ENCODE measurements around the gene KLF16. TPM values are rescaled to one million over a fixed set of nuclear protein-coding genes. Genes with fewer than 3 reads are reported as not detected.

The KLF16 gene
- polyA plus RNA-seq, 3 donors from 2014 or later = 0.12 to 0.55 (median 0.49) TPM

DNA sequence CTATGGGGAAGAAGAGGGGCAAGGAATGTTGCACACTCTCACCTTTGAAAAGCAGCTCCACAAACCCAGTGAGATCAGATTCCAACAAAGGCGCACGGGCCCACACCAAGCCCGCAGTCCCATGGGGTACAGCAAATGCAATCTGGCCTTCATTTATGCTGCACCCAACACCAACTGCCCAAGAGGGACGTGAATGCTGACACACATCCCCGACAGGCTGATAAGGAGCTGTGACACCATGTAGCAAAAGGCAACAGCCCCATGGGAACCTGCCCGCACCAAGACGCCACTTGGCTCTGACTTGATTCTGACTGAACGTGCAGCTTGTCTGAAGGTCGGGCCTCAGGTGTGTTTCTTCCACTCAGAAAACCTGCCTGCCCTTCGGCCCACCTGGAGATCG, 32.4 kb downstream of the KLF16 start:
- H3K36me3 Mint-ChIP-seq = no peaks in the 10 kb centered on the region
- H3K4me3 Mint-ChIP-seq = no peak overlapping the region
- no peak overlapping the region for H3K27ac Mint-ChIP-seq
- H3K4me1 Mint-ChIP-seq = peaks cover 5 to 12% of the 10 kb centered on the region in 2 donors
- no peaks in the 10 kb centered on the region for H3K9me3 Mint-ChIP-seq
- peaks cover 0 to 4% (median 3%) of the 10 kb centered on the region in 3 donors for H3K27me3 Mint-ChIP-seq (ENCODE audit: low read depth in 3 of 3)
- no peak for DNase-seq

DNA sequence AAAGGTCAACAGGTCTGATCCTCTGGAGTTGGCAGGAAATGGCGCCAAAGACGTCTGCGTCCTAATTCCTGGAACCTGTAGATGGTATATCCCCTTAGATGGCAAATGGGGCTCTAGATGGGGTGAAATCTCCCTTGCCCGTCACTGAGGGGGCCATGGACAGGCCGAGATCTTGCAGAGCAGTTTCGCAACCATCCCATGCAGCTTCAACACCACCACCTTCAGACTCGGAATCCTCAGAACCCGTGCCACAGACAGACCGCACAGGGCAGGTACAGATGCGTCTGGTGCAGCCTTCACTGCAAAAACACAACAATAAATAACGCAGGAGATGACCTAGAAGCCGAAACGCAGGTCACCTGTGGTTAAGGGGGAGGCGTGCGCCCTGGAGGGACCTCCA, 32.8 kb downstream of the KLF16 start:
- Mint-ChIP-seq H3K4me1 (peaks cover 5 to 14% of the 10 kb centered on the region in 2 donors), H3K9me3 (no peaks in the 10 kb centered on the region), H3K27ac (no peak overlapping the region), H3K27me3 (ENCODE audit: low read depth in 3 of 3) (peaks cover 0 to 4% (median 3%) of the 10 kb centered on the region in 3 donors), H3K4me3 (no peak overlapping the region), H3K36me3 (peaks cover 0 to 3% (median 0%) of the 10 kb centered on the region in 3 donors)
- no peak for DNase-seq

DNA sequence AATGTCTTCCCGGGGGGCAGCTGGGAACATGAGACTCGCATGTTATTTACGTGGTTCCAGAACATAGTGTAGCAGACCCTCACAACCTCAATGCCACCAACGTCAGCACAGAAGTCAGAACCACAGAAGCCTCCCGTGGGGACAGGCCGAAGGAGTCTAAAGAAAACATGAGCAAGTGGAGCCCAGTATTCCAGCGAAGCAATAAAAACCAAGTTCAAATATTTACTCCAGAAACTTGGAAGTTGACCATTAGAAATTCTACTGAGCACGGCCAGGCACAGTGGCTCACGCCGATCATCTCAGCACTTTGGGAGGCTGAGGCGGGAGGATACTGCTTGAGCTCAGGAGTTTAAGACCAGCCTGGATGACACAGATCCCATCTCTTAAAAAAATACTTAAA, 33.4 kb downstream of the KLF16 start:
- Mint-ChIP-seq H3K9me3 (no peaks in the 10 kb centered on the region), H3K27ac (no peak overlapping the region), H3K27me3 (ENCODE audit: low read depth in 3 of 3) (peaks cover 0 to 4% (median 3%) of the 10 kb centered on the region in 3 donors), H3K4me1 (peaks cover 5 to 12% of the 10 kb centered on the region in 2 donors), H3K4me3 (no peak overlapping the region), H3K36me3 (peaks cover 0 to 3% (median 0%) of the 10 kb centered on the region in 3 donors)
- no peak for DNase-seq

DNA sequence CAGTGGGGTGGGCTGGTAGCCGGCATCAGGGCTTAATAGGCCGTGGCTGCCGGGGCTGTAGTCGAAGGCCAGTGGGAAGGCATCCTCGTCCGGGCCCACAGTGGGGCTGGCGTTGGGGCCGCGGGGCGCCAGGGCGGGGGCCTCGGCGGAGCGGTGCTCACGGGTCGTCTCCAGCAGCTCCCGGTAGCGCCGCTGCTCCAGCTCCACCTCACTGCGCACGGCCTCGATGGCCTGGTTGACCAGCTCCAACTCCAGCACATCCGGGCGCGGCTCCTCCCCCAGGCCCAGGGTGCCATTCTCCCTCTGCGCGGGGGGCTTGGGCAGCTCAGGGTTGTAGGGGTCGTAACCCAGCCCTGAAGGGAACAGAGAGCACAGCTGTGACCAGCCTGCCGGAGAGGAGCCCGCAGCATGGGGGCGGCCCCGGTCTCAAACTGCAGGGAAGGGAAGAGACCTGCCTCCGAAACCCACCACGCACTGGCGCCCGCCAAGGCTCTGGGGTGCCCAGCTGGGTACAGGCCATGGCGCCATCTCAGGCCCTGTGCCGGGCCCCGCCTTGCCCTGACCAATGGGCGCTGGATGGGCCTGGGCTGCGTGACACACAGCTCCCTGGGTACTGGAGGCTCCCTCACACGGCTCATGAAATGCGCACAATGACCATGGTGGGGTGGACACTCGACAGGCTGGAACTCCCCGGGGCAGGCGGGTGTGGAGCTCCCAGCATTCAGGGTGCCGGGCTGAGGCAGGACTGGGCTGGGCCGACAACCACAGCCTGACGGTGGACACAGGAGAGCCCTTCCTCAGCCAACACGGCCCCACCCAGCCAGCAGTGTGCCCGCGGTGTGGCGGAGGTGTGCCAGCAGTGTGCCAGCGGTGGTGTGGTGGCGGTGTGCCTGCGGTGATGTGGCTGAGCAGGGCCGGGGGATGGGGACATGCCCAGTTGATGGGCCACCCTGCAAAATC, 34.8 kb downstream of the KLF16 start:
- Mint-ChIP-seq H3K9me3 (no peaks in the 10 kb centered on the region), H3K27me3 (ENCODE audit: low read depth in 3 of 3) (peaks cover 0 to 4% (median 3%) of the 10 kb centered on the region in 3 donors), H3K4me3 (no peak overlapping the region), H3K36me3 (peaks cover 0 to 3% (median 0%) of the 10 kb centered on the region in 3 donors), H3K4me1 (peaks cover 5 to 9% of the 10 kb centered on the region in 2 donors), H3K27ac (no peak overlapping the region)
- no peak for DNase-seq

DNA sequence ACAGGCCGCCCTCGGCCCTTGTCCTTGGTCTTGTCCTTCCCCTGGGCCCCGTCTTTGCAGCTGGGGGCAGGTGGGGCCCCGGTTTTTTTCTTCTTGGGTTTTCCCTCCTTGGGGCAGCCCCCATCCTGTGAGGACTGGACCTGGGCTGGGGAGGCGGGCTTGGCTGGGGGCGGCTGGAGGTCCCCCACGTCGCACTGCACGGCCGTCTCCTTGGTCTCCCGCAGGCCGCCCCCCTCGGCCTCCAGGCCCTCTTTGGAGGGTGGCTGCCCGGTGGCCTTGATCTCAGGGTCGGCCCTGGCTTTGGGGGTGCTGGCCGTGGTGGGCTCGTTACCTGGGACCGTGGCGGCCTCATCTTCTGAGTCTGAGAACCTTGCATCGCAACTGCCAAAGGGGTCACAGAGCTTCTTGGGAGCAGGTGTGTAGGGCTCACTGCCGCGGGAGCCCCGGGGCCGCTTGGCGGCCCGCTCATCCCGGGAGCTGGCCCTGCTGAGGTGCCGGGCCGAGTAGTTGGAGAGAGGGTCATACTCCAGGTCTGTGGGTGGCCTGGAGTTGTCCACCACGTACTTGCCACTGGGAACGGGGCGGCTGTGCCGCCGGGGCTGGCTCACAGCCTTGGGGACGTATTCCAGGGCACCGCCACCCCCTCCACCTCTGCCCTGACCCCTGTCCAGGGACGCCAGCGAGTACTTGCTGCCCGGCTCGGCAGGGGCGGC, 35.7 kb downstream of the KLF16 start:
- Mint-ChIP-seq H3K36me3 (peaks cover 0 to 3% (median 0%) of the 10 kb centered on the region in 3 donors), H3K27ac (no peak overlapping the region), H3K27me3 (ENCODE audit: low read depth in 3 of 3) (peaks cover 0 to 4% (median 2%) of the 10 kb centered on the region in 3 donors), H3K4me1 (peaks cover 5 to 7% of the 10 kb centered on the region in 2 donors), H3K4me3 (no peak overlapping the region), H3K9me3 (no peaks in the 10 kb centered on the region)
- no peak for DNase-seq

DNA sequence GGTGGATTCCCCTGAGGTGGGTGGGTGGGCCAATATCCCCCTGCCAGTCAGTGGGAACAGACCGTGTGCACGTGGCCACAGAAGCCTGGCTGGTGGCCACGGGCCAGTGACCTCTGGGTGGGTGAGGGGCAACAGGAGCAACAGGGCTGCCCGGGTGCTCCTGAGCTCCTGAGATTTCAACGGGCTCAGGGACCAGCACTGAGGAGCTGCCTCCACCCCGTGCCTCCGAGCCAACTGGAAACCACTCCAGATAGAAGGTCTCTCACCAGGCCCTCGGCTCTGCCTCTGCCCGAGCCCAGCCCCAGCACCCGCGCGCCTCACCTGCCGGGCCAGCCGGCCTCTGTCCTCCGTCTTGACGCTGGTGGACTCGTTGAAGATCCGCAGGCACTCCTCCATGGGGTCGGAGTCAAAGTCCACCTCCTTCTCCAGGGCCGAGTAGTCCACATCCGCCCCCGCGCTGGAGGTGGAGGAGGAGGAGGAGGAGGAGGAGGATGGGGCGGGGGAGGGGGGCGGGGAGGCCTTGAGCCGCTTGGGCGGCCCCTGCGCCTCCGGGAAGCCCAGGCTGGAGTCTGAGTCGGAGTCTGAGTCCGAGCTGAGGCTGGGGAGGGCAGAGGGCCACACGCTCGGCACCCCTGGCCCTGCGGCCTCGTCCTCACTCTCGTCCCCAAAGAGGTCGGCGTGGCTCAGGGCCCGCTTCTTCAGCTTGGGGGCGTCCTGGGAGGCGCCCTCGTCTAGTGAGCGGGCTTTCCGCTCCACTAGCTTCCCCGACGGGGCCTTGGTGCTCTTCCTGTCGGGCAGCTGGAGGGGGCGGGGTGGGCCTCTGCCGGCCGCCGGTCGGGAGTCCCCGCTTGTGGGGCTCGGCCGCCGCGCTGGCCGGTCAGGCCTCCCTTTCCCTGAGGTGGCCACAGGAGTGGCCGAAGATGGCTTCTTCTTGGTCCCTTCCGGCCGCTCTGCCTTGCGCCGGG, 36.5 kb downstream of the KLF16 start:
- Mint-ChIP-seq H3K4me1 (peaks cover 5 to 6% of the 10 kb centered on the region in 2 donors), H3K9me3 (no peaks in the 10 kb centered on the region), H3K4me3 (no peak overlapping the region), H3K36me3 (peaks cover 0 to 3% (median 0%) of the 10 kb centered on the region in 3 donors), H3K27ac (no peak overlapping the region), H3K27me3 (ENCODE audit: low read depth in 3 of 3) (peaks cover 0 to 4% (median 2%) of the 10 kb centered on the region in 3 donors)
- DNase-seq = no peak

DNA sequence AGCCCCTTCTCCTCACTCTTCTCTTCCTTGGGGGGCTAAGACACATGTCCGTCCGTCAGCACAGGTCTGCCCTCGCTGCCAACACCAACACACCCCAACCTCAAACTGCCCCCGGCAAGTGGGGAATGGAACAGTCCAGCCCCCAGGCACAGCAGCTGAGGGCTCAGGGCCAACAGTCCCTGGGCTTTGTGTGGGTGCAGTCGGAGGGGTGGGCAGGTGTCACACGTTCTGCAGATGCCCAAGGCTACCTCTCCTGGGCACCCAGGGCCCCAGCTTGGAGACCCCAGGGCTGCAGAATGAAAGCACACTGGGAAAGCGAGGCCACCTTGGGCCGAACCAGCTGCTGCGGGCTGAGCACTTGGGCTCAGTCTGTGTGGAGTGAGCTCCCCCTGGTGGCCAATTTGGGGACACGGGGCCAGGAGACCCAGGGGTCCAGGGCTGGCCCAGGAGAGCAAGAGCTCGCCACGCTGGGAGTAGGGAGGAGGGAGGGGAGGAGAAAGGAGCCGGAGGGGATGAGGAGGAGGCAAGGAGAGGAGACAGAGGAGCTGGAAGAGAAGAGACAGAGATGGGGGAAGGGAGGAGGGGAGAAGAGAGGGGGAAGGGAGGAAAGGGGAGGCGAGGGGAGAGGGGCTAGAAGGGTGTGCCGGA, 37.3 kb downstream of the KLF16 start:
- H3K4me3 Mint-ChIP-seq = no peak overlapping the region
- no peaks in the 10 kb centered on the region for H3K9me3 Mint-ChIP-seq
- H3K4me1 Mint-ChIP-seq = peaks cover 5 to 6% of the 10 kb centered on the region in 2 donors
- H3K27me3 Mint-ChIP-seq (ENCODE audit: low read depth in 3 of 3) = peaks cover 0 to 4% (median 2%) of the 10 kb centered on the region in 3 donors
- no peak overlapping the region for H3K27ac Mint-ChIP-seq
- DNase-seq = peak; percentile 64 to 74 (median 69)
- peaks cover 0 to 3% (median 0%) of the 10 kb centered on the region in 3 donors for H3K36me3 Mint-ChIP-seq

DNA sequence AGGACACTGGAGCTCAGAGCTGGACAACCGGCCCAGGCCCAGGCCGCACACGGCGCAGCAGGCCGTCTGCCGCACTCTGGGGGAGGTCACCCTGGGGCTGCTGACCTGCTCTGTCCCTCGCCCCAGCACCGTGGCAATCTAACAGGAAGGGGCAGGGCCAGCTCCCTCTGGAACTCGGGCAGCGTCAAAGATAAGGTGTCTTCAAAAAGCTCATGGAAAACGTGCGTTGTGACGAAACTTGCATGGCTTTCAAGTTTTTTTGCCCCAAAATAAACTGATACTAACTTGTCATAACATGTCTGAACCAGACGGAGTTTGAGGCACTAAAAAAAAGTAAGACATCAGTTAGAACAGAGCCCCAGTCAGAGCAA, 39.1 kb downstream of the KLF16 start:
- H3K4me3 Mint-ChIP-seq = no peak overlapping the region
- DNase-seq = no peak
- H3K27ac Mint-ChIP-seq = peak overlapping the region in 1 of 6 donors; percentile 73

DNA sequence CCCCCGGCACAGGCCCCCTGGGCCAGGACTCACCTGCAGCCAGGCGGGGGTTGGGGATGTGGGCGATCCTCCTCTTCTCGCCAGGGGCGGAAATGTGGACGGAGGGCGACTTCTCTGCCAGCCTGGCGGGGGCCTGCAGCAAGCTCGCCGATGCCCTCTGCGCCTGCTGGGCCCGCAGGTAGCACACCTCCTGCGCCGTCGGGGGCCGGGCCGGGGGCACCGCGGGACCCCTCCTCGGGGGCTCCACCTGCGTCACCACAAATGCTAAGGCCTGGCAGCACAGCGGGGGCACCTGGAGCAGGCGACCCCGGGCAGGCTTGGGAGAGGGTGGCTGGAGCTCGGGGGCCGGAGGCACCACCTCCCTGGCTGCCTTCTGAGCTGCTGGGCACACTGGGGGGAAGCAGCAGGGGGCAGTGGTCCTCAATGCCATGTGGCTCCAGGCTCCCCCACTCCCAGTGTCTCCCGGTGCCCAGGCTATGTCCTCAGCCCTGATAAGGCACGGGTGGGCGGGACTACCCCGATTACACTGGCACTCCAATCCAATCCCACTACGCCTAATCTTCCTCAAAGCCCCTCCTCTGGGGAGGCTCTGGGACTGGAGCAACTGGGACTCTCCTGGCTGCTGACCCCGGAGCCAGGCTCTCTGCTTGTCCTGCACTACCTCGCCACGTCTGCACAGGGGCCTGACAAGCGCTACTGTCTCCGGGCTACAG, 39.7 kb downstream of the KLF16 start:
- H3K27me3 Mint-ChIP-seq (ENCODE audit: low read depth in 3 of 3) = peaks cover 0 to 4% (median 2%) of the 10 kb centered on the region in 3 donors
- H3K27ac Mint-ChIP-seq = no peak overlapping the region
- peaks cover 0 to 5% of the 10 kb centered on the region in 2 donors for H3K4me1 Mint-ChIP-seq
- no peaks in the 10 kb centered on the region for H3K9me3 Mint-ChIP-seq
- H3K4me3 Mint-ChIP-seq = no peak overlapping the region
- no peak for DNase-seq
- peaks cover 0 to 7% (median 3%) of the 10 kb centered on the region in 3 donors for H3K36me3 Mint-ChIP-seq

More for the DNA sequence above, 39.1 kb downstream of the KLF16 start:
- Mint-ChIP-seq H3K27me3 (ENCODE audit: low read depth in 3 of 3) (peaks cover 0 to 4% (median 2%) of the 10 kb centered on the region in 3 donors), H3K4me1 (peaks cover 0 to 5% of the 10 kb centered on the region in 2 donors), H3K9me3 (no peaks in the 10 kb centered on the region), H3K36me3 (peaks cover 0 to 7% (median 3%) of the 10 kb centered on the region in 3 donors)

DNA sequence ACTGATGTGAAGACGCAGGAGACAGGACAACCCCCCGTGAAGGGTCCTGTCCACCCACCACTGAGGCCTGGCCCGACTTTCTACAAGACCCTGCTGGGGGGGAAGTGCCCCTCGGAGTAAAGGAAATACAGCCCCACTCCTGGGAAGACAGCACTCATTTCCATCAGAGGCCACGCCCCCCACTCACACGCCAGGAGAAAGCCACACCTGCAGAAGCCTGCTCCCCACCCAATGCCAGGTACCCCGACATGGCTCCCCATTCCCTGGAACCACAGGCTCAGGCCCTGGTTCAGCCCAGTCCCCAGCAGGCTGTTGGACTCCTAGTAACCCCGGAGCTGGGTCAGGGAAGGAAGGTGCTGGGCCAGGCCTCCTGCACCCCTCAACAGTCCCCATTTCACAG, 40.4 kb downstream of the KLF16 start:
- peaks cover 0 to 7% (median 3%) of the 10 kb centered on the region in 3 donors for H3K36me3 Mint-ChIP-seq
- H3K27ac Mint-ChIP-seq = no peak overlapping the region
- peaks cover 0 to 4% (median 2%) of the 10 kb centered on the region in 3 donors for H3K27me3 Mint-ChIP-seq (ENCODE audit: low read depth in 3 of 3)
- H3K4me1 Mint-ChIP-seq = peaks cover 0 to 5% of the 10 kb centered on the region in 2 donors
- no peaks in the 10 kb centered on the region for H3K9me3 Mint-ChIP-seq
- no peak for DNase-seq
- H3K4me3 Mint-ChIP-seq = no peak overlapping the region

DNA sequence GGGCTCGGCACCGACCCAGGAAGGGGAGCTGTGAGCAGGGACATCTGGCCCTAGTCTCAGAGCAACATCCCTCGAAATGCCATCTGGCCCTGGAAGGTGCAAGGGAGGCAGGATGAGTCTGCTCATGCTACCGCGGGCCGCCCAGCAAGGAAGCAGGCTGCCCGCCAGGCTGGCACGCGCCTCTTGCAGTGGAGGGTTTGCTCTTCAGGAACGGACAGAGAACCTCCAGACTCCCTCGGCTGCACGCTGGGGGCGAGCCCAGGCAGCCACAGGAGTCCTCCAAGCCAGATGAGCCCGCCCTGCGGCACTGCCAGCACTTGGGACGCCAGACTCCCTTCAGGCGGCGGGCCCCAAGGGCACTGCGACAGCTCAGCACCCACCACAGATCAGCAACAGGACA, 41.2 kb downstream of the KLF16 start:
- Mint-ChIP-seq H3K27me3 (ENCODE audit: low read depth in 3 of 3) (peaks cover 0 to 4% (median 0%) of the 10 kb centered on the region in 3 donors), H3K27ac (no peak overlapping the region), H3K9me3 (no peaks in the 10 kb centered on the region), H3K36me3 (peaks cover 0 to 7% (median 3%) of the 10 kb centered on the region in 3 donors), H3K4me3 (no peak overlapping the region), H3K4me1 (peaks cover 0 to 5% of the 10 kb centered on the region in 2 donors)
- no peak for DNase-seq

Measured in immature natural killer cell (primary cell).